GM18870 (cell line): Measurements from ENCODE around the gene DHRS9.

ENCODE experiments used
- ATAC-seq: cut with Tn5 transposase; IDR thresholded peaks from one replicate; pipeline ENCODE4 v1.9.1; 2021; ENCODE audit warnings: moderate library complexity; ENCODE audit not compliant: unreplicated experiment

Gene DHRS9

DNA sequence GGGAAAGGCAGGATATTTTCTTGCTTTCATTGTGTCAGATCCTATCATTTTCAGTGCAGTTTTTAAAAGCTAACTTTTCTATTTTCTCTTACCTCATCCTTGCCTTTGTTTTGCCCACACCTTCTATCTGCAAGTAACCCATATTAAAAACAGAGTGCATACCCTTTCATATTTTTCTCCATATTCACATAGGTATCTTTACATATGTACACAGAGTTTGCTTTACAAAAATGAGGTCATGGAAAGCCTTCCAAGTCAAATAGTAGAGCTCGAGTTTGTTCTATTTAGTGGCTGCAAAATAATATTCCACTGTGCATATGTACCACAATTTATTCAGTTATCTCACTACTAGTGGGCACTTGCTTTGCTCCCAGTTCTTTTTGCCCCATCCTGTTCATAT, 3.9 kb upstream of the DHRS9 start:
- no peak for ATAC-seq

GRCh38 chr2:169065864-169066517, 3.4 kb upstream of the DHRS9 start:
- ATAC-seq: no peak

DNA sequence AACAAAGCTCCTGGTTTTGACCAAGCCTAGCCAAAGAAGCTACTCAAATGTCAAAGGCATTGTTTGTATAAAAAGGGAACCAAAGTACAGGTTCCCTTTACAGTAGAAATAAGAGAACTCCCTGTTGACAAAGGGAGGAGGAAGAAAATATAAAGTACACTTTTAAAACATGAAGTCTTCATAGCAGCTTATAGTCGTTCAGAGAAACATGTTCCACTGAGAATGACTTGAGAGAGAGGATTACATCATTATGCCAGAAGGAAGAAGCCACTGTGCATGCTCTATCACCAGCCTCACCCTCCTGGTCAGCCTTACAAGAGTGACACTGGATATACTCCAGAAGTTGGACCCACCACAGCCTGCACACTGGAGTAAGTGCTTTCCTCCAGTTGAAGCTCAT, 2.5 kb upstream of the DHRS9 start:
- ATAC-seq: no peak

DNA sequence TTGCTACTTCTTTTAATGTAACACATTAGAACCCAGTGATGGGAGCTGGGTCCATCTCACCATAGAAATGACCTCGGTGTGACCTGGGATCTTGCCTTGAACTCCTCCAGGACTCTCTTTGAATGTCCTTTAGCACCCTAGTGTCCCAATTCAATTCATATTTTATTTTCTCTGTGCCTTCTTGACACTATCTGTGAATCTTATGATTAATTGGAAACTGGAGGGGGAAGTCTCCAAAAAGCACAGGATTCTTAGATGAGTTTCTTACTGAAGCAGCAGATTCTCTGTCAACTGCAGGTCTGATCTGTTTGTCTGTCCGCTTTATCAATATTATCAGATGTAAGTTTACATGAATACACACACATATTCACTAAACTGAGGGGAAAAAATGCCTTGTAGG, 470 bp downstream of the DHRS9 start:
- no peak for ATAC-seq

- no peak for ATAC-seq
Measured at GRCh38 chr2:169071455-169071854, 2.1 kb downstream of the DHRS9 start.

- ATAC-seq: peak; percentile 42
Measured at GRCh38 chr2:169072163-169072925, 3.0 kb downstream of the DHRS9 start.

GRCh38 chr2:169073211-169073962, 4.0 kb downstream of the DHRS9 start:
- ATAC-seq: no peak

DNA sequence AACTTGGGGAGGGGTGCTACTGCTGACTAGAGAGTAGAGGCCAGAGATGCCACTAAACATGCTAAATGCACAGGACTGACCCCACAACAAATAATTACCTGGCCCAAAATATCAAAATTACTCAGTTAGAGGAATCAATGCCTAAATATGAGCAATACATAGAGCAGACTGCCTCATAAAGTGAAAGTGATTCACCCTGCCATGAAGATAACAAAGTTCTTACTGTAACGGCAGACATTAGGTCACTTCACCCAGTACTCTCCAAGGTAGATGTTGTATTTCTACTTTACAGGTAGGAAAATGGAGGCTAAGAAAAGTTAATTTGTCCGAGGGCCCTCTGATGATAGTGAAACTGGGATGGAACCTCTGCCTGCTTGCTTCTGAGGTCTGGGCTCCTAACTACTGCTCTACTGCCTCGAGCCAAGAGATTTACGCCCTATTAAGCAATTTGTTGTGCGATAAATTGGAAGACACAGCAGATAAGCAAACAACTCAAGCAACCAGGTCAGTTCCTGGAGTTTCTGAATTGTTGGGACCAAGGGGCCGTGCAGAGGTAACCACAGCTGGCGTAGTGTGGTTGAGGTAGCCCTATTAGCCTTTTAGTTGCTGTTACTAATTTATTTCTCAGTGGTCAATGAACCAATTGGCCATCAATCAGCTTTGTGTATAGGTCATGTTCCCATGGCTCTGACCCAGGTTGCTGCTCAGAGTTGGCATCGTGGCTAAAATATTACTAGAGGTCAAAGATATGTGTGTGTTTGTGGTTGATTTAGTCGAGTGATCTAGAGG, 4.8 kb downstream of the DHRS9 start:
- ATAC-seq: peak; percentile 42

- no peak for ATAC-seq
Measured at GRCh38 chr2:169077674-169078240, 8.4 kb downstream of the DHRS9 start.

DNA sequence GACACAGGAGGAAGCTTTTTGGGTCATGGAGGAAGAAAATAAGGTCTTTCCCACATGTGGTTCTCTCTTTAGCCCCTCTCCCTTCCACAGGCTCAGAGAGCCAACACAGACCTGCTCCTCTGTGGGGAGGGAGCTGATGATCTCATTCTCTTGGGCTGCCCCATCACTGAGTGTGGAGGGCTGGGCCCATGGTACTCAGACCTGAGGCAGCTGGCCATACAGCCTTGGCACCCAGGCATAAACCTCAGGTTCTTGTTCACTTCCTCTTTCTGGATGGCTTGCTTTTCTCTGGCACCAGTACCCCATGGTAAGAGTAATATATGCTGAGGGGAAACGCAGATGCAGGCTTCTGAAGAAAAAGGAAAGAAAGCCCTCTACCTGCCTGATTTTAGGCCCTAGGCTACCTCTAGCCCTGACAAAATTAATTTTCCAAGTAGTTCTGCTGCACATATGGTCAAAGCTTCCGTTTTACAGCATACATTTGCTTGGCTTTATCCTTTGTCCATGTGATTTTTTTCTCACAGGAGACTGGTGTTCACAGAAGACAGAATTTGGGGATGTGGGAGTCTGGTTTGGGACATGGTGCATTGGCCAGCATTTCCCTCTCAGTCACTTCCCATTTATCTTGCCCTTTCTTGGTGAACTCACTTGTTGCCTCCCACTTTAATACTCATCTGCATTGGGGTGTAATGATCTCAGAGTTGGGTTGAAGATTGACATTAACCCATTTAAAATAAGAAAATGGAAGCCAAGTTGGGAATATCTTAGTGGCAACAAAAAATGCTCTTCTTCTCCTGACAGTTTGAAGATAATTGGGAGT, 11.1 kb downstream of the DHRS9 start:
- ATAC-seq: peak; percentile 87

- no peak for ATAC-seq
Measured at GRCh38 chr2:169081551-169081950, 12.2 kb downstream of the DHRS9 start.

GRCh38 chr2:169082995-169083394, 13.6 kb downstream of the DHRS9 start:
- peak; percentile 54 for ATAC-seq

GRCh38 chr2:169086893-169087467, 17.6 kb downstream of the DHRS9 start:
- no peak for ATAC-seq

DNA sequence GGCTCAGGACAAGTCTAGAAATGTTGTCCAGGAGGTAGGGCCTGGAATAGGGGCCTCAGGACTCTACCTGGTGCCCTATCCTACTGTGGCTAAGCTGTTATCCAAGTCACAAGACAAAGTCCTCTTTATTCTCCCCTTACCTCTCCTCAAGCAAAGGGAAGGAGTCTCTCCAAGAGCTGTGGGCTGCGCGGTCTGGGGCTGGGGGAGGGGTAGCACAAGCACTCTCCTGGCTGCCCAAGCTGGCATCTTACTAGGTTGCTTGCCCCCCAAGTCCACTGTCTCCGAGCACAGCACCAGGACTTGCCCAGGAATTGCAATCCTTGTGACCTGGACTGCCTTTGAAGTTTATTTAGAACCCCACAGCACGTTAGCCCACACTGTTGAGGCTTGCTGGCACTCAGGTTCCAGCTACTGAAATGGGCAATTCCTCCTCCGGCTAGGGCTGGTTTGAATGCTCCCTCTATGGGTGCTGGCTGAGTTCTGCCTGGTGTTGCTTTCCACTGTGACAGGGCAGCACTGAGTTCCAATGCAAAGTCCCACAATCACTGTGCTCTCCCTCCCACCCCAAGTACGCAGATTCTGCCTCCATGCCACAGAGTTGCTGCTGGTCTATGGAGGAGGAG, 18.5 kb downstream of the DHRS9 start:
- ATAC-seq: no peak

DNA sequence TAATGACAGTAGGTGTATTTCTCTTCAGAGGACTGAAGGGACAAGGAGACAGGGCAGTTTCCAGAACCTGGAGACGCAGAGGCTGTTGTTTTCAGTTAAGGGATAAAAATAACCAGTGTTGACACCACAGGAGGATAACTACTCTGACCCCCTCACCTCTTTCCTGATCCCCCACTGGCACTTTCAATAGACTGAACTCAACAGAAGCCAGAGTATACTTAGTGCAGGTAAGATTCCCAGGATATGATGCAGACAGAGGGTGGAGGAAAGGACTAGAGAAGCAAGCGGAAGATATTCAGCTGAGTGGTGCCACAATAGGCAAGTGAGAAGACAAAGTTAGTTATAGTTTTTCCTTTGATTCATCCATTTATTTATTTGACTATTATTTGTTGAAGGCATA, 19.8 kb downstream of the DHRS9 start:
- ATAC-seq: no peak

GRCh38 chr2:169090133-169090820, 20.9 kb downstream of the DHRS9 start:
- no peak for ATAC-seq

DNA sequence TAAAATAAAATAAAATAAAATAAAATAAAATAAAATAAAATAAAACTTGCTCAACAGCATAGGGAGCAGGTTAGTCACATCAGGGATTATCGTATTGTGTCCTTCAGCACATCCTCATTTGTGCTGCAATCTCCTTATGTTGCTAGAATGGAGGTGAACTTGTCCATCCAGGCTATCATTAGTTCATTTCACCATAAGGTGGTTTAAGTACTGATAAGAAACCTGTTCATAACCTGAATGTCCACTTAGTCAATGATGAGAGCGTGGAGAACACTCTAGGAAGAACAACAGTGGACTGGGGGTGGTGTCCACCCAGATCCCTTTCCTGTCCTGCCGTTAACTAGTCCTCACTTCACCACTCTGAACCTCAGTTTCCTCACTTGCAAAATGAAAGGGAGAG, 21.9 kb downstream of the DHRS9 start:
- ATAC-seq: no peak

DNA sequence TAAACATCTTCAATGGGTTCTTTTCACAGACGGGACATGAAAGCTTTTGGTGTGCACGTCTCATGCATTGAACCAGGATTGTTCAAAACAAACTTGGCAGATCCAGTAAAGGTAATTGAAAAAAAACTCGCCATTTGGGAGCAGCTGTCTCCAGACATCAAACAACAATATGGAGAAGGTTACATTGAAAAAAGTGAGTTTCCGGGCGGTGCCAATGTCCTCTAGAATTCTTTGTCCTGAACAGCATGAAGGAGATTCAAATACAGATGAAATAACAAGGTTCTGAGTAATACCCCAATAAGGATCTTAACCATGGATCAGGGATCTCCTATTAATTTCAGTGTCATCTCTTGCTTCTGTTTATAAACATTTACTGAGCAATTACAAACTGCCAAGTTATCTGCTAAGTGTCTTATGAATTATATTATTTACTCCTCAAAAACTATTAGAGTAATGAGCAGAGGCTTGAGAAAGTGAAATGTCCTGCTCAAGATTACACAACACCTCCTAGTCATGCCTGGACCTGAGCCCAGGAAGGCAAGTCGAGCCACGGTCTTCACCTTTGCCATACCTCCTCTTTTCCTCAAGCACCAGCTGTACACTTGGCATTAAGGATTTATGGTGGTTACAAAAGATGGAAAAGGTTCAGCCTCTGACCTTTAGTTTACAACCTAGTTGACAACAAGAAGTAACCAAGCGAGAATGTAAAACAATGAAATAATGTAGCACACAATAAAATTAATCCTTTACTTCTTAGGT, 22.6 kb downstream of the DHRS9 start:
- ATAC-seq: no peak
